CD4-positive, alpha-beta T cell treated with Interferon alpha-2 for 1 hour (primary cell): ENCODE results near the gene TENM3.
A peak's percentile ranks its signal among the peaks of the same experiment; 100 is the strongest.

Experiments used
- DNase-seq, 2 donors: peaks; one replicate each; pipeline ENCODE4 v3.0.0-alpha.2; 2020 to 2022

Gene TENM3

DNA sequence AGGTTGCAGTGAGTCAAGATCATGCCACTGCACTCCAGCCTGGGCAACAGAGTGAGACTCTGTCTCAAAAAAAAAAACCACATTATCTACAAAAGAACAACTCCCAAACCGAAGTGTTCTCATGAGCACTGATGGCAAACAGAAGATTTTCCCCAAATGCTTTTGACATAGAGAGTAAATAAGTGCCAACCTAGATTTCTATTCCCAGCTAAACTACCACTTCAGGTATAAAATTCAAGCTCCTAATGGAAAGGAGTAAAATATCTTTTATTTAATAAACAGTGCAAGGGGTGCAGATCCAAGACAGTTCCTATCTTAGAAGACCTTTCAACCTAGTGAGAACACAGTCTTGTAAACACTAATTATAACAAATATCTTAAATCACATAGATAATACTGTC, 170.3 kb downstream of the TENM3 start:
- no peak for DNase-seq

DNA sequence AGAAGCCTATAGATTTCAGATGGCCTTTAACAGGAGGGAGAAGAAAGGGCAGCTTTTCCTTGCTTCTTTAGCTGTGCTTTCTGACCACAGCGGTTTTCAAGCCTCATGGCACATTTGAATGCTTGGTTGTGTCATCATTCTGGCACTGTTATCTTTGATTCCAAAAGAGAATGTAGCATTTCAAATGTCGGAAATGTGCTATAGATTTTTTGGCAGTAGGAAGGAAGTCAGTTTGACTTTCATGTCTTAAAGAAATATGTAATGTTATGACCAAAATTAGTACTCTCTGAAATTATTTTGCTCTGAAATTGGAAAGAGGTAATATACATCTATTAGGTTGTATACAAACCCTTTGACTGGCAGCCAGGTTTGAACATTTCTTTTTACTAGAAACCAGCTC, 171.9 kb downstream of the TENM3 start:
- DNase-seq = no peak

DNA sequence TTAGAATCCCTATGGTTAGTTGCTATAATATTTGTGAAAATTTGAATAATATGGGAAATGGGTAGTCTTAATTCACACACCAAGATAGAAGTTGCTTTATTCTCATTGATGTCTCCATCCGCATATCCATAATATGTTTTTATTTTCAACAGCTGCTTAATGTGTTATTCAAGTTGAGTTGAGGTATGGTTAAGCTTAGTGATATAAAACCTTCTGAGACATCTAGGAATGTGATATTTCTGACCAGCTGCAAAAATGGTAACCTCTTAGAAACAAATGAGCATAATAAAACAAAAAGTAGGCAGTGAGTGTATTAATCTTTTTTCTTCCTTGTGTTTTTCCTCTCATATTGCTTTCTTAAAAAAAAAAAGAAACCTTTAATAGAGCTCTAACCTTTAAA, 172.9 kb downstream of the TENM3 start:
- no peak for DNase-seq

DNA sequence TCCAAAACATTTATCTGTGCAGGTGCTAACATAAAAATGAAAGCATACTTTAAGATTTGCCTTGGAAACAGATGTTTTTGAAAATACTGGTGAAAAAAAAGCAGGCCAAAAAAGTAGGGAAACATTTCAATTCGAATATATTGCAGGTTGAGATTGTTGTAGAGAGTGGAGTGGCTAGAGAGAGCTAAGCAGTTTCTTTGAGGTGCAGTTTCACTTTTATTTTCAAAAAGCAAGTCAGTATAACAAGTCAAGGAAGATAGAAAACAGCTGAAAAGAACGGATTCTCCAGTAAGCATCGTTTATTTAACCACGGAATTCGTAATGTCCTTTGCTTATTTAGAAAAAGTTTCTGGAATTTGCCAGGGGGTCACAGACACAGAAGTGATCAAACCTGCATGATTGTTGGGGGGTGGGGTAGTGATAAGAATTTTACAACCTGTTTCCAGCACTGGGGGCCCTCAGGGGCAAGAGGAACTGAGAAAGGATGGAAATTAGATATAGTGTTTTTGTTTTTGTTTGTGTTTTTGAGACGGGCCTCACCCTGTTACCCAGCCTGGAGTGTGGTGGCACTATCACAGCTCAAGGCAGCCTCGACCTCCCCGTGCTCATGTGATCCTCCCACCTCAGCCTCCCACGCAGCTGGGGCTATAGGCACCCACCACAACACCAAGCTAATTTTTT, 175.0 kb downstream of the TENM3 start:
- no peak for DNase-seq

DNA sequence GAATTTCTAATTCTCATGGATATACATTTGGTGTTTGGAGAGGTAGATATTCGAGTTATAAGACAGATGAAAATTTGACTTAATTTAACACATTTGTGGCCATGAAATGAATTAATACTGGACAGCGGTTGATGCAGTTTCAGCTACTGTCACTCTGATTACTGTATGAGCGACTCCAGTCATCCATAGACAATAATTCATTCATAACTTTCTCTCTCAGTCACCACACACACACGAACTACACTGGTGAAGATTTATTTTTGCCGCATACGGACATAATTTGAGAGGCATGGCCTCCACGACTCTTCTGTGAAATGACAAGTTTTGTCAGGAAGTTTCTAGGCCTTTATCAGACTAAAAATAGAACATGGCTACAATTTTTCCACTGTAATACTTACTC, 177.0 kb downstream of the TENM3 start:
- no peak for DNase-seq

DNA sequence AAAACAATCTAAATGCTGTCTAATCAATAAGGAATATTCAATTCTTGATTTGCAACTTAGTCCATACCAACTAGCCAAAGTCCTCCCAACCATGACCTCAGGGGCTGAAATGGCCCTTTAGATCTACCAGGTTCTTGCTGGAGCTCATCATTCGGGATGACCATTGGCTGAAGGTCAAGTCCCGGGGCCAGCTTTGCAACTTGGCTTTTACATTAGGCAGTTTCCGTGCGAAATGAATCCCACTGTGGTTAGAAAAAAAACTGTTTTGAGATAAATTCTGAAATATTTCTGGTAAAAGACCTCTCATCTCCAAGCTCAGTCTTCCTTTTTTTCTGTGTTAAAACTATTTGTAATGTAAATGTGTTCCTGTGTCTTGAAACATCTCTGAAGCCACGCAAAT, 178.6 kb downstream of the TENM3 start:
- no peak for DNase-seq

DNA sequence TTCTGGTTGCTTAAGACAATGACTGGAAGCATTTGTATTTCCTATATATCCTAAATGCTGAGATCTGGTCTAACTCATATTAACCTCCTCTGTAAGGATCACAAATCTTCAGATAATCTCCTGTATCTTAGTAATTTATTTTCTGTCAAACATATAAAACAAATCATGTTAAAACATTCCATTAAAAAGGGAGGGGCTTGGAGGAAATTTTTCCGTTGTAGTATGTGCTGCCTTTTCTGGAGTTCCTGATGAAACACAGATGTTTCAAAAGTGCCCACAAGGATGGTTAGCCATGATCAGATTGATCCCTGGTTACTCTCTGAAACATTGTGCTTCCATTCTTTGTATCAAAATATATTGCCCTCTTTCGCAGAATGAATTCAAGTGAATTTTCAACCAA, 182.1 kb downstream of the TENM3 start:
- no peak for DNase-seq

DNA sequence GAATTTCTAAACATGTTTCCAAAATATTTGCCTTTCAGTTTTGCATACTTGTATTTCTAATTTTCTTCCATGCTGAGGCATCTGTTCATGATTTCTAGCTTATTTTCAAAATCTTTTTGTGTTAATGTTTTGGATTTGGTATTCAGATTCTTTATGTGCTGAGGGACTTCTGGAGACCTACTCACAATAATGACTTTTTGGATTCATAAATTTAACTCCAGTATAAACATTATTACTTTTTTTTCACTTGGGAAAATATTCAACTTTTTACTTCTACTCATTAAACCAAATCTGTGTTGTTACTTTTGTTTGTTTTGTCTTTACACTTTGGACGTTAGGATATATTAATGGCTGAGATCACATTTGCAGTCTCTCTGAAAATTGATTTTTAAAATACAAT, 183.7 kb downstream of the TENM3 start:
- DNase-seq = no peak

DNA sequence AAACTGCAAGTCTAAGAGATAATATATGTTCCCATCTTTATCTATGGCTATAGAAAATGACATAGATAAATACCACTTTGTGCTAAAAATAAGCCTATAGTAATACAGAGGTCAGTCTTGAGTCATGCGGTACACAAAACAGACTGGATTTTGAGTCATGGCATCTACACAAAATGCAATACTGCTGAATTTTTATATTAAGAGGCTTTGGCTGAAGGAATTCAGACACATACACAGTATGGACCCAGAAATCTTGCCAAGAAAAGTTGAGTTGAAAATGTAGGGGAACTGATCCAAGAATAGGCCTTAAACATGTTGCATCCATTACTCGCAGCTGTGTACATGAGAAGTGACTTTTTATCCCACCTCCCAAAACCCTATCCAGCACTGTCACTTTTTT, 184.4 kb downstream of the TENM3 start:
- no peak for DNase-seq

DNA sequence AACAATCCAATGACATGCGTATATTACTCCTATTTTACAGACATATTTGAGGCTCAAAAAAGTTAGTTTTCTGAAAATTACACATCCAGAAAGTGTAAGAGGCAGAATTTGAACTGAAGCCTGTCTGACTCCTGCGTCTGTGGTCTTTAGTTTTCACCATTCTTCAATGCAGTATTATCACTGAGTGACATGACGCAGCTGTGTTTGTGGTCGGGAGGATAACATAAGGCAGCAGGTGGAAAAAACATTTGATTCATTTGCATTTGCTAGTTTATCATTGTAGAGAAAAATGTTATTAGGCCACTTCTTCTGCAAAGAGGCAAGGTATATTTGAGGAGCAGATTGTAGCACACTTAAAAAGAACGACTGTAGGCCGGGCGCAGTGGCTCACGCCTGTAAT, 186.7 kb downstream of the TENM3 start:
- DNase-seq = no peak

DNA sequence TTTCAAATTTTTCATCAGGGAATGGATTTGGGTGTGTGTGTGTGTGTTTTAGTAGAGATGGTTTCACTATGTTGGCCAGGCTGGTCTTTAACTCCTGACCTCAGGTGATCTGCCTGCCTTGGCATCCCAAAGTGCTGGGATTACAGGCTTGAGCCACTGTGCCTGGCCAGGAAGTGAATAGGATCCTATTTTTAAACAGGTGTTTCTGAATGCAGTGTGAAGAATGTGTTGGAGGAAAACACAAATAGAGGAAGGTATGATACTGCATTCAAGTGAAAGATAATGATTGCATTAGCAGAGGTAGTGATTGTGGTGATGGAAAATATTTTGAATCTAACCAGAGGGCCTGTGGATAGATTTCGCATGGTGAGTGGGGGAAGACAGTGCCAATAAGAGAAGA, 189.6 kb downstream of the TENM3 start:
- DNase-seq = no peak

DNA sequence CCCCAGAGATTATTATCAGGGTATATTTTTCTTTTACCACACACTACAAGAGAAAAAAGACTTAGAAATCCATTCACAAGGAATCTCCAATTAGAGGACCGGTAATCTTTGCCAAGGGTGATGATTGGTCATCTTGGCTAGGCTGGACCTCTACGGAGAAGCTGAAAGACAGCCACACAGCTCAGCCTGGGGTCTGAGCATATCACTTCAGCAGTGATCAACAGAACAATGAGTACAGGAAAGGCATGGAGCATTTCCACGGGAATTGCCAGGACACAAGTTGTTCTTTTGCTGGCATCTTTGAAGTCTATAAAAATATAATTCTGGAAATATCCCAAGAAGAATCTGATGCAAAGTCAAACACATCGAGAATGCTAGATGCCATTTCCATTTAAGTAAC, 191.5 kb downstream of the TENM3 start:
- DNase-seq = no peak

DNA sequence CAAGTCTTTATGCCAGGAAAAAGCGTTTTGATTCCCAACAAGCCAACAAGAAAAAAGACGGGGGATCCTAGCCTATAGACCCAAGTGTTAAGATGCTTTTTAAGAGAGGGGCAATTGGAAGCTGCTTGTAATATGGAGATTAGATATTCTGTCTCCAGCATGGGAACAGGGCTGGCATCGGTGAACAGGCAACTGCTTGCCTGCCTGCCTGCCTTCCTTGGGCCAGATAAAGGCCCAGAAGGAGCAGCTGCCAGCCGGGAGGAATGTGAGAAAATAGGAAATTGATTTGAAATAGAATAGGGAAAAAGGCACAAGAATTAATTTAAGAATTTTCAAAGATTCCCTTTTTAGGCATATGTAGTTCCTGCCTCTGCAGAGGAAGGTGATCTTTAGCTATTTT, 192.2 kb downstream of the TENM3 start:
- DNase-seq = no peak

DNA sequence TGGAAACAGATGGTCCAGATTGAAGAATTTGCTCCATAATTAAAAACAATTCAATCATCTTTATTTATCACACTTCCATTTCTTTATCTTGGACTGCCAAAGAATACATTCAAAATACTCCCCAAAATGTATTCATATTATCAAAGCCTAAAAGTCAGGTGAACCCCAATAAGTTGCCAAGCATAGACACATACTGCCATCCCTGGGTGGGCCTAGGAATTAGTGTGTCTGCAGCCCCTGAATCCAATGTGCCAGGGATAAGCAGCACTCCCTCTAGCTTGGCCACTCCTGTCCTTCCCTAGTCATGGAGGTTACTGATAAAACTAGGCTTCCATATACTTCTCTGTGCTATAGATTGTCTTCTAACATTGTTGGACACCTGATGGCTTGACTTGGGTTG, 199.9 kb downstream of the TENM3 start:
- DNase-seq = no peak

DNA sequence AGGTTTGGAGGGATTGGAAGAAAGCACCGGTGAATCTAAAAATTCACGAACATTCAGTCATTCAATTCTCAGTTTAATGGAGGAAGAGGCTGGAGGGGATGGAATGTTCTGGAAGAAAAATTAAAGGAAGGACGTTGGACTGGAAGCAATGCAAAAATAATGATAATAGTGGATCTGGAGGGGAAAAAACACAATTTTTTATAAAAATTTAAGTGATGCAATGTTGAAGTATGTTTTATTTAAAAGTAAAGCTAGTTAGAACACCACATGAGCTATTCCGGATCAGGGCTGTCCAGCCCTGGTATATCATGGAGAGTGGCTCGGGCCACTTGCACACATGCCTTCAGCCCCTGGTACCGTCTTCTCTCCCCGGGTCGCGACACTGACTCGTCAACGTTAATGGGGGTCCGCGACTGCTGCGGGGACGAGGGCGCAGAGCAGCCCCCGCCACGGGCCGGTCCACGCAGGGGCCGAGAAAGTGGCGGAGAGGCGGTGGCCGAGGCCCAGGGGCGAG, 204.6 kb downstream of the TENM3 start:
- DNase-seq = no peak

DNA sequence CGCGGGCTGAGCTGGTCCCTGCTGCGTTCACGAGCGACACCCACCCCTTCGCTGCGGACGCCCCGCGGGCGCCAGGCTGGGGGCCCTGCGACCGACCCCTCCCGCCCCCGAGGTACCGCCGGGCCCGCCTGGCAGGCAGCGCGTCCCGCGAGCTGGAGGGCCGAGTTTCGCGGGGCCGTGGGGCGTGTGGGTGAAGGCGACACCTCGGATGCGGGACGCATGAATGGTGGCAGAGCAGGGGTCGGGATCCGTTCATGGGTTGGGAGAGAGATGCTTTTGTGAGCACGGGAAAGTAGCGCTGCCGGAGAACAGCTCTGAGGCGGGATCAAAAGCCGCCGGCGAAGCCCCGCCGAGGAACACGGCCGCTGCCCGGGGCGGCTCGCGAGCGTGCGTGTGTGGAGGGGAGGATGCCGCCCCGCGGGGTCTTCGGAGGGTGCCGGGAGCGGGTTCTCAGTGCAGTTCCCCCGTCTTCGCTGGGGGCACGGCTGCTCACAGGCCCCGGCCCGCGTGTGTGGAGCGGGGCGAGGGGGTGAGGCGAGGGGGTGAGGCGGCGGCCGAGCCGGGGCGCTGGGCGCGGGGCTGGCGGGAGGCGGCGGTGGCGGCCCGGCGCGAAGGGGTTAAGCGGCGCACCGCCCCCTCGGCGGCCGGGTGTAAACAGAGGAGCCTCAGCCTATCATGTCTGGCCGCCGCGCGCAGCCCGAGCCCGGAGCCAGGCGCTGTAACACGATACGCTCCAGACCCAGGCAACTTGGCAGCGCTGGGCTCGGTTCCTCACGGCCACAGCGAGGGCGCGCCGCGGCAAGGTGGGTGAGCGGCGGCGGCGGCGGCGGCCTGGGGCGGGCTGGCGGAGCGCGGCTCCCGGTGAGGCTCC, 205.3 kb downstream of the TENM3 start:
- DNase-seq = peak in 1 of 2 donors; percentile 18

DNA sequence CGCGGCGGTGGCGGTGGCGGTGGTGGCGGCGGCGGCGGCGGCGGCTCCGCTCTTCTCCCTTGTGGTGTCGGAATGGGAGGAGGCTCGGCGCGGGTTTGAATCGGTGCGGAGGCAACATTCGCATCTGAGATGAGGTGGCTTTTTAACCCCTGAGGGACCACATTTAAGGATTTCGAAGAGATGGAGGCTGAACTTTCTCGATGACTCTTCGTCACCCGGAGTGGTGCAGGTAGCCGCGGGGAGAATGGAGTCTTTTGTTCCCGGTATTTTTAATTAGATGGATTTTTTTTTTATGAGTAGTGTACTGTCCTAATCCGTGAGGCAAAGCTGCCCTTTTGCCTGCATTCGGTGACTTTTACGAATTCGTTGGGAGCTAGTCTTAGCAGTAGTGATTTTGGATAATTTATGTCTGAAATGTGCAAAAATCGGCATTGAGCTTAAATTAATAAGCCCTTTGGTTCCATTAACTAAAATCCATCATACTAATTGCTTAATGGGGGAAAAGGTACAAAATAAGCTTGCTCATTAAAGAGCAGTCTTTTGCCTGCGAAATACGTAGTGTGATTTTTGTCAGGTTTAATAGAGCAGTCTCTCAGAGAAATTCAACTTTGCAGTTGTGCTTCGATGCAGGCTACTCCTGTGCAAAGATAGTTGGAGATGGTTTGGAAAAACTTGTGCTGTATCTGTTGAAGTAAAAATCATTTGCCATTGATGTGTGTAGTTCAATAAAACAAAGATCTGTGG, 206.2 kb downstream of the TENM3 start:
- DNase-seq = no peak

DNA sequence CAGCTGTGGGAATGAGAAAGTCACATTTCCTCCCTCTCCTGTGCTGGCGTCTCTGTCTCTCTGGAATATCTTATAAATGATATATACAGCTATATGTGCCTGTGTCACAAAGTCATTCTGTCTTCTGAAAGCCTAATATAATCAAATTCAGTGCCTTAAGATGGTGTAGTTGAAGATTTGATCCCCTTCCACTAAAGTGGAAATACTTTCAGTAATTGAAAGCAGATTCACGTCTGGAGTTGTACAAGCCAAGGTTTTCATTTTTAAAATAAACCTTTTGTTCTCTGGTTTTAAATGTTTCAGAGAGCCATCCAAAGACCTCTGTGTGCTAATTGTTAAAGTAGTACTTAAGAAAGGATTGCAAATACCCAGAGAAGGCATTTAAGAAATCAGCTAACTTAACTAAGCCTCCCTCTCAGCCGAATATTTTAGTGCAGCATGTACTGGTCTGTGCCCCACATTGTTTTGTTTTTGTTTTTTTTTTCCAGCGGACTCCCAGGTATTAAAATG, 206.8 kb downstream of the TENM3 start:
- no peak for DNase-seq

DNA sequence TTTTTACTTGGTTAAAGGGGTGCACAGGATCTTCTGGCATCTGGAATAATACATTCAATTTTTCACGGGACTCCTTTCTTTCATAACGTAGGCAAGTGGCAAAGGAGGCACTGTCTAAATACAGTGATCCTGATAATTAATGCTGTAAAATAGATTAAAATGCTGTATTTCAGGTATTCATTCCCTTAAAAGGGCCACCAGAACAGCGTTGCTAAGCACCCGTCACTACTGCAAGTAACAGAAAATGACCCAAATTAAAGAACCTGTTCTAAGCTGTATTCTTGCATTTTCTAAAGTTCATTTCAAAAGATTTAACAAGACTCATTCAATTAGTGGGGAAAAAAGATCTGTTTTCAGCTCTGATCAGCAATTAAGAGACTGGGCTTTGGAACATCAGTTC, 208.2 kb downstream of the TENM3 start:
- DNase-seq = no peak

DNA sequence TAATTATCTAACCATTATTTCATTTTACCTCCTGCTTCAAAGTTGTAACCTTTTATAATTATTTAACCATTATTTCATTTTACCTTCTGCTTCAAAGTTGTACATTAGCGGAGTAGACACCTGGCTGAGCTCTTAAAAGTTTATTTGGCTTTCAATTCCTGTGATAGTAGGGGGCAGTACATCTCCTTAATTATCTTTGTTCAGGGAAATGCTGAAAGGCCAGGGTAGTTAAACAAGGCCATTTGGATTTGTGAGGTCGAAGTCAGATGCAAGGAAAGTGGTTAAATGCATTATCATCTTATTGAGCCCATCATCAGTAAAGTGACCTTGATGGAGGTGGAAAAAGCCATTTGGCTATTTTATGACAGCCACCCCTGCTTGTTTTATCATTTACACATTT, 210.6 kb downstream of the TENM3 start:
- DNase-seq = no peak

DNA sequence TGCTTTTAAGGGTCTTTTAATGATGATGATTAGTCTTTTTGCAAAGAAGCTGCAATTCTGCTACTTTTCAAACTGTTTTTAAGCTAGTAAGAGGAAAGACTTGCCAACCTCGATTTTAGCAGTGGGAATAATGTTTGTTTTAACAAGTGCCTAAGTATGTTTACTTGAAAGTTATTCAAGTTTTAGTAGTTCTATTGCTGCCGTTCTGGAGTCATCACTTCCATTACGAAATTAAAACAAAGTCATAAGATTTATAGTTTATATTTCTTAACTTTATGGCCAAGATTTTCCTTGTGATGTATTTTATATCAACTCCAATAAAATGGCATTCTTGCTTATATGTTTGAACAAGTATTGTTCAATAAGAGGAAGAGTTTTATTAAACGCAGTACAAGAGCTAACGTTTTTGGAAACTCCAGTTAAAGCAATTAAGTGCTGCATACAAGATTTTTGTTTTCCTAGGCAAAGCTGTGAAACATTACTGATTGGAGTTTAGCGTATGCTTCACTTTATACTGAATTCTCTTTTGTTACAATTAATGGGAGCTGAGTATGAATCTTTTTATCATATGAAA, 211.3 kb downstream of the TENM3 start:
- no peak for DNase-seq

DNA sequence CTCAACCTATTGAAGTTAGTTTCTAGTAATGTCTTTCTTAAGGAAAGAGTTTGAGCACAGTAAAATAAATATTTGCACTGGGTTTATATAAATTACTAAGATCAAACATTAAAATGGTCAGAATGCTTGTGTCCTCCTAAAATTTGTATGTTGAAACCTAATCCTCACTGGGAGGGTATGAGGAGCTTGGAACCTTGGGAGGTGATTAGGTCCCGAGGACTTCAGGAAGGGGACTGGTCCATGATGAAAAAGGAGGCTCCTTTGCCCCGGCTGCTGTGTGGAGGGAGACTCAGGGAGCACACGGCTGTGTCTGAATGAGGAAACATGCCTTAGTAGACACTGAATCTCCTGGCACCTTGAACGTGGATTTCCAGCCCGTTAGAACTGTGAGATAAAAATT, 221.9 kb downstream of the TENM3 start:
- DNase-seq = no peak

DNA sequence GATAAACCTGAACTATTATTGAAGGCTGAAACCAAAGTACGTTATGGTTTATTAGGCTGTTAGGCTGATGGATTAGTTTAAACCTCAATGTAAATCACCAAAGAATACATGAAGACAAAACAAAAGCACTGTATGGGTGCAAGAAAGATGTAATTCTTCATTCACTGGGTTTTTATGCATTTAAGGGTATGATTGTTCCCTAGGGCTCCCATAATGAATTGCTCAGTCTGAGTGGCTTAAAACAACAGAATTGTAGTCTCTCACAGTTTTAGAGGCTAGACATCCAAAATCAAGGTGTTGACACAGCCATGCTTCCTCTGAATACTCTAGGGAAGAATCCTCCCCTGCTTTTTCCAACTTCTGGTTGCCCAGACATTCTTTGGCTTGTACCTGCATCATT, 222.8 kb downstream of the TENM3 start:
- DNase-seq = no peak
